MG63 (cell line): ENCODE data around the gene OR56A1. TPM values are rescaled to one million over a fixed set of nuclear protein-coding genes. Genes with fewer than 3 reads are reported as not detected.
"Not testable (repeated sequence)": the region's sequence is repeated elsewhere in the genome, so short reads cannot be mapped to it uniquely, and the experiment has no call there.

Source experiments
- DNase-seq: peaks from one replicate; pipeline ENCODE4 v3.0.0-alpha.2; 2020
- H3K27me3 ChIP-seq: fragments of 250-450 bp; sonication (Bioruptor Pico); 2 replicates; pipeline ENCODE4 v1.5.1; 2020; ENCODE audit warnings: mild to moderate bottlenecking, moderate library complexity
- H3K36me3 ChIP-seq: fragments of 250-450 bp; sonication (Bioruptor Pico); 2 replicates; pipeline ENCODE4 v1.5.1; 2020; ENCODE audit warnings: mild to moderate bottlenecking, moderate library complexity
- H3K4me3 ChIP-seq: fragments of 250-450 bp; sonication (Bioruptor Pico); 2 replicates; pipeline ENCODE4 v1.5.1; 2020; ENCODE audit warnings: mild to moderate bottlenecking, moderate library complexity
- H3K9me3 ChIP-seq: fragments of 250-450 bp; sonication (Bioruptor Pico); 2 replicates; pipeline ENCODE4 v1.5.1; 2020; ENCODE audit warnings: mild to moderate bottlenecking, moderate library complexity
- total RNA-seq: library from RNA; depleted of rRNA; stranded (reverse); fragments of >200 nt; shearing (Covaris generic); gene quantifications from 2 replicates; pipeline ENCODE4 v1.2.3, GENCODE V29; 2014; ENCODE audit warnings: low replicate concordance; rRNA removed

Gene OR56A1
- total RNA-seq: not detected in 2 replicates

GRCh38 chr11:6030708-6031405 lies at the start of gene OR56A1:
Gene OR56A1, minus strand, starts transcription at chr11:6030758. Its CDS starts 3,066 bp downstream, at chr11:6027692.
- no peak for DNase-seq
- no peaks in the 10 kb centered on the region for H3K36me3 ChIP-seq
- no peaks in the 10 kb centered on the region for H3K9me3 ChIP-seq
- H3K27me3 ChIP-seq: no peaks in the 10 kb centered on the region; the same call in 1 of the 2 replicates
- H3K4me3 ChIP-seq: no peak within 1 kb of the TSS

GRCh38 chr11:6079463-6079862 lies 48.9 kb upstream of the OR56A1 start:
- Histone ChIP-seq H3K27me3 (no peaks in the 10 kb centered on the region), H3K36me3 (no peaks in the 10 kb centered on the region), H3K9me3 (no peaks in the 10 kb centered on the region), H3K4me3 (no peak overlapping the region)
- no peak for DNase-seq

- Histone ChIP-seq H3K36me3 (no peaks in the 10 kb centered on the region), H3K27me3 (no peaks in the 10 kb centered on the region), H3K4me3 (no peak overlapping the region), H3K9me3 (no peaks in the 10 kb centered on the region)
- DNase-seq: no peak
These were observed 47.2 kb upstream of the OR56A1 start for GRCh38 chr11:6077723-6078122.

GRCh38 chr11:6076443-6076842 lies 45.9 kb upstream of the OR56A1 start:
- not testable (repeated sequence) for H3K36me3 ChIP-seq, H3K27me3 ChIP-seq, H3K9me3 ChIP-seq, DNase-seq, H3K4me3 ChIP-seq

GRCh38 chr11:6067502-6067901 lies 36.9 kb upstream of the OR56A1 start:
- no peak for DNase-seq
- no peak overlapping the region for H3K4me3 ChIP-seq
- no peaks in the 10 kb centered on the region for H3K27me3 ChIP-seq
- H3K36me3 ChIP-seq: no peaks in the 10 kb centered on the region
- H3K9me3 ChIP-seq: no peaks in the 10 kb centered on the region

- no peaks in the 10 kb centered on the region for H3K9me3 ChIP-seq
- no peak overlapping the region for H3K4me3 ChIP-seq
- no peaks in the 10 kb centered on the region for H3K36me3 ChIP-seq
- peaks cover 10% of the 10 kb centered on the region for H3K27me3 ChIP-seq
- no peak for DNase-seq
These were observed 32.3 kb upstream of the OR56A1 start for GRCh38 chr11:6062691-6063358.

GRCh38 chr11:6061475-6061874 lies 30.9 kb upstream of the OR56A1 start:
- H3K36me3 ChIP-seq: no peaks in the 10 kb centered on the region
- no peaks in the 10 kb centered on the region for H3K9me3 ChIP-seq
- H3K27me3 ChIP-seq: peaks cover 10% of the 10 kb centered on the region
- DNase-seq: no peak
- no peak overlapping the region for H3K4me3 ChIP-seq

- no peaks in the 10 kb centered on the region for H3K9me3 ChIP-seq
- no peaks in the 10 kb centered on the region for H3K36me3 ChIP-seq
- no peak overlapping the region for H3K4me3 ChIP-seq
- peaks cover 10% of the 10 kb centered on the region for H3K27me3 ChIP-seq
- DNase-seq: no peak
These were observed 26.9 kb upstream of the OR56A1 start for GRCh38 chr11:6057452-6057851.

GRCh38 chr11:6055569-6055968 lies 25.0 kb upstream of the OR56A1 start:
- Histone ChIP-seq H3K9me3 (no peaks in the 10 kb centered on the region), H3K4me3 (no peak overlapping the region), H3K27me3 (peaks cover 12% of the 10 kb centered on the region), H3K36me3 (no peaks in the 10 kb centered on the region)
- no peak for DNase-seq

- Histone ChIP-seq H3K4me3 (no peak overlapping the region), H3K9me3 (no peaks in the 10 kb centered on the region)
These were observed 21.8 kb upstream of the OR56A1 start for GRCh38 chr11:6052374-6052773.

GRCh38 chr11:6040874-6041273 lies 10.3 kb upstream of the OR56A1 start:
- Histone ChIP-seq H3K27me3 (peaks cover 2% of the 10 kb centered on the region; the same call in 1 of the 2 replicates), H3K4me3 (no peak overlapping the region), H3K36me3 (no peaks in the 10 kb centered on the region), H3K9me3 (no peaks in the 10 kb centered on the region)
- no peak for DNase-seq

More at GRCh38 chr11:6052374-6052773, 21.8 kb upstream of the OR56A1 start:
- no peaks in the 10 kb centered on the region for H3K36me3 ChIP-seq
- H3K27me3 ChIP-seq: peaks cover 5% of the 10 kb centered on the region; the same call in 1 of the 2 replicates
- DNase-seq: no peak

- no peak overlapping the region for H3K4me3 ChIP-seq
- DNase-seq: peak; percentile 20
- no peaks in the 10 kb centered on the region for H3K36me3 ChIP-seq
- no peaks in the 10 kb centered on the region for H3K9me3 ChIP-seq
- H3K27me3 ChIP-seq: peaks cover 2% of the 10 kb centered on the region; the same call in 1 of the 2 replicates
These were observed 3.1 kb downstream of the OR56A1 start for GRCh38 chr11:6027501-6027900.

- Histone ChIP-seq H3K36me3 (no peaks in the 10 kb centered on the region), H3K27me3 (peaks cover 2% of the 10 kb centered on the region; the same call in 1 of the 2 replicates), H3K9me3 (no peaks in the 10 kb centered on the region), H3K4me3 (no peak overlapping the region)
- no peak for DNase-seq
These were observed 5.5 kb downstream of the OR56A1 start for GRCh38 chr11:6025056-6025455.

GRCh38 chr11:6022956-6023355 lies 7.6 kb downstream of the OR56A1 start:
- no peak for DNase-seq

GRCh38 chr11:6013042-6013441 lies 17.5 kb downstream of the OR56A1 start:
- no peak for DNase-seq
- H3K9me3 ChIP-seq: no peaks in the 10 kb centered on the region; the same call in 1 of the 2 replicates

More at GRCh38 chr11:6022956-6023355, 7.6 kb downstream of the OR56A1 start:
- peaks cover 2% of the 10 kb centered on the region; the same call in 1 of the 2 replicates for H3K27me3 ChIP-seq
- no peak overlapping the region for H3K4me3 ChIP-seq
- no peaks in the 10 kb centered on the region for H3K9me3 ChIP-seq
- no peaks in the 10 kb centered on the region for H3K36me3 ChIP-seq

GRCh38 chr11:6012035-6012668 lies 18.4 kb downstream of the OR56A1 start:
- DNase-seq: no peak
- H3K27me3 ChIP-seq: peaks cover 8% of the 10 kb centered on the region; the same call in 1 of the 2 replicates

More at GRCh38 chr11:6013042-6013441, 17.5 kb downstream of the OR56A1 start:
- Histone ChIP-seq H3K27me3 (peaks cover 8% of the 10 kb centered on the region; the same call in 1 of the 2 replicates), H3K4me3 (no peak overlapping the region), H3K36me3 (no peaks in the 10 kb centered on the region)

GRCh38 chr11:6006846-6007245 lies 23.7 kb downstream of the OR56A1 start, which contains the start of gene OR56A4:
Gene OR56A4, minus strand, starts transcription at chr11:6006946. Its CDS starts 3,954 bp downstream, at chr11:6002992.
- Histone ChIP-seq H3K27me3 (peaks cover 8% of the 10 kb centered on the region; the same call in 1 of the 2 replicates), H3K9me3 (no peaks in the 10 kb centered on the region), H3K36me3 (no peaks in the 10 kb centered on the region), H3K4me3 (no peak within 1 kb of the TSS)
- no peak for DNase-seq

More at GRCh38 chr11:6012035-6012668, 18.4 kb downstream of the OR56A1 start:
- no peak overlapping the region for H3K4me3 ChIP-seq
- H3K36me3 ChIP-seq: no peaks in the 10 kb centered on the region
- H3K9me3 ChIP-seq: no peaks in the 10 kb centered on the region
